Measurements from ENCODE around the gene ASTE1.

- TF ChIP-seq POLR2A (IDR thresholded peaks at IDR 0.05) (no peak), CTCF (IDR thresholded peaks at IDR 0.05) (no peak)
Observed at GRCh38 chr3:130976706-130977105, 49.9 kb downstream of the ASTE1 start.
